Measurements from ENCODE around the gene FAM234B.

Gene FAM234B

GRCh38 chr12:13095266-13095995 is 51.2 kb downstream of the FAM234B start:
- no peak for DNase-seq

GRCh38 chr12:13097491-13098011 is 53.4 kb downstream of the FAM234B start:
- DNase-seq = no peak

- DNase-seq = no peak
Measured at GRCh38 chr12:13099066-13099843, 55.1 kb downstream of the FAM234B start.

- DNase-seq = no peak
Measured at GRCh38 chr12:13099844-13100604, 55.8 kb downstream of the FAM234B start.

- no peak for DNase-seq
Measured at GRCh38 chr12:13100605-13100881, 56.4 kb downstream of the FAM234B start.

- peak; percentile 71 for DNase-seq
Measured at GRCh38 chr12:13100882-13101769, 56.9 kb downstream of the FAM234B start.

GRCh38 chr12:13101821-13102375 is 57.7 kb downstream of the FAM234B start:
- no peak for DNase-seq

- DNase-seq = no peak
Measured at GRCh38 chr12:13102461-13103195, 58.4 kb downstream of the FAM234B start.

- no peak for DNase-seq
Measured at GRCh38 chr12:13103391-13104033, 59.3 kb downstream of the FAM234B start, which contains the start of gene GSG1. Gene GSG1, minus strand, starts transcription at chr12:13103667. Its CDS starts 155 bp downstream, at chr12:13103512.

- no peak for DNase-seq
Measured at GRCh38 chr12:13104409-13104808, 60.2 kb downstream of the FAM234B start.

GRCh38 chr12:13105781-13106180 is 61.6 kb downstream of the FAM234B start:
- DNase-seq = no peak

- DNase-seq = no peak
Measured at GRCh38 chr12:13106666-13107065, 62.5 kb downstream of the FAM234B start.

- no peak for DNase-seq
Measured at GRCh38 chr12:13112968-13113367, 68.8 kb downstream of the FAM234B start.

- DNase-seq = no peak
Measured at GRCh38 chr12:13114251-13115052, 70.3 kb downstream of the FAM234B start.

GRCh38 chr12:13116259-13116658 is 72.1 kb downstream of the FAM234B start:
- DNase-seq = no peak

GRCh38 chr12:13117029-13117428 is 72.8 kb downstream of the FAM234B start:
- no peak for DNase-seq

GRCh38 chr12:13119826-13120225 is 75.6 kb downstream of the FAM234B start:
- DNase-seq = no peak

GRCh38 chr12:13120413-13120812 is 76.2 kb downstream of the FAM234B start:
- no peak for DNase-seq

GRCh38 chr12:13121568-13121967 is 77.4 kb downstream of the FAM234B start:
- no peak for DNase-seq
